Endothelial cell of hepatic sinusoid (primary cell): ENCODE data around the gene MEAK7.

ENCODE experiments used
- in situ Hi-C: cut with HindIII; loops from 2 replicates; pipeline ENCODE4 v1.10.0; 2017; ENCODE audit warnings: low sequenced_read_pairs

MEAK7 gene

GRCh38 chr16:84514295-84514873 is 9.9 kb upstream of the MEAK7 start:
- in situ Hi-C loops: loop anchor here (25.0 kb wide), 1 partner anchor 223 kb away; no protein-coding TSS in a partner anchor

- in situ Hi-C loops: loop anchor here (25.0 kb wide), 1 partner anchor 224 kb away; no protein-coding TSS in a partner anchor
Observed at GRCh38 chr16:84513666-84514065, 9.2 kb upstream of the MEAK7 start.

- in situ Hi-C loops: loop anchor here (25.0 kb wide), 1 partner anchor 224 kb away; no protein-coding TSS in a partner anchor
Observed at GRCh38 chr16:84513123-84513522, 8.7 kb upstream of the MEAK7 start.

- in situ Hi-C loops: loop anchor here (25.0 kb wide), 1 partner anchor 225 kb away; no protein-coding TSS in a partner anchor
Observed at GRCh38 chr16:84511831-84512230, 7.4 kb upstream of the MEAK7 start.

GRCh38 chr16:84511180-84511800 is 6.8 kb upstream of the MEAK7 start:
- in situ Hi-C loops: loop anchor here (25.0 kb wide), 1 partner anchor 226 kb away; no protein-coding TSS in a partner anchor

GRCh38 chr16:84509032-84509950 is 4.8 kb upstream of the MEAK7 start:
- in situ Hi-C loops: loop anchor here (25.0 kb wide), 1 partner anchor 228 kb away; no protein-coding TSS in a partner anchor

GRCh38 chr16:84508502-84508901 is 4.0 kb upstream of the MEAK7 start:
- in situ Hi-C loops: loop anchor here (25.0 kb wide), 1 partner anchor 229 kb away; no protein-coding TSS in a partner anchor

GRCh38 chr16:84507011-84507982 is 2.8 kb upstream of the MEAK7 start:
- in situ Hi-C loops: loop anchor here (25.0 kb wide), 1 partner anchor 230 kb away; no protein-coding TSS in a partner anchor

GRCh38 chr16:84505249-84506187 is 1.1 kb upstream of the MEAK7 start:
- in situ Hi-C loops: loop anchor here (25.0 kb wide), 1 partner anchor 232 kb away; no protein-coding TSS in a partner anchor

- in situ Hi-C loops: loop anchor here (25.0 kb wide), 1 partner anchor 233 kb away; no protein-coding TSS in a partner anchor
Observed at GRCh38 chr16:84503751-84504395, 586 bp downstream of the MEAK7 start.

GRCh38 chr16:84502581-84502980 is 1.9 kb downstream of the MEAK7 start:
- in situ Hi-C loops: loop anchor here (25.0 kb wide), 1 partner anchor 235 kb away; no protein-coding TSS in a partner anchor

GRCh38 chr16:84502075-84502474 is 2.4 kb downstream of the MEAK7 start:
- in situ Hi-C loops: loop anchor here (25.0 kb wide), 1 partner anchor 235 kb away; no protein-coding TSS in a partner anchor

- in situ Hi-C loops: loop anchor here (25.0 kb wide), 1 partner anchor 236 kb away; no protein-coding TSS in a partner anchor
Observed at GRCh38 chr16:84501077-84501735, 3.3 kb downstream of the MEAK7 start.

- in situ Hi-C loops: loop anchor here (25.0 kb wide), 1 partner anchor 237 kb away; no protein-coding TSS in a partner anchor
Observed at GRCh38 chr16:84500531-84500930, 3.9 kb downstream of the MEAK7 start.

GRCh38 chr16:84499638-84500037 is 4.8 kb downstream of the MEAK7 start:
- in situ Hi-C loops: loop anchor here (25.0 kb wide), 1 partner anchor 238 kb away; no protein-coding TSS in a partner anchor

GRCh38 chr16:84498859-84499620 is 5.4 kb downstream of the MEAK7 start:
- in situ Hi-C loops: no loop called here

- in situ Hi-C loops: no loop called here
Observed at GRCh38 chr16:84498223-84498610, 6.2 kb downstream of the MEAK7 start.
